ENCODE measurements around the gene ECI1.
A peak's percentile ranks its signal among the peaks of the same experiment; 100 is the strongest.

ECI1 gene, protein sequence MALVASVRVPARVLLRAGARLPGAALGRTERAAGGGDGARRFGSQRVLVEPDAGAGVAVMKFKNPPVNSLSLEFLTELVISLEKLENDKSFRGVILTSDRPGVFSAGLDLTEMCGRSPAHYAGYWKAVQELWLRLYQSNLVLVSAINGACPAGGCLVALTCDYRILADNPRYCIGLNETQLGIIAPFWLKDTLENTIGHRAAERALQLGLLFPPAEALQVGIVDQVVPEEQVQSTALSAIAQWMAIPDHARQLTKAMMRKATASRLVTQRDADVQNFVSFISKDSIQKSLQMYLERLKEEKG

GRCh38 chr16:2251296-2252111 lies at the start of gene ECI1:
TSS of gene ECI1 (minus strand) at chr16:2251587. CDS start at chr16:2251566, 21 bp downstream.
- peak within 1 kb of the TSS; percentile 56 for H3K4me3 ChIP-seq (ENCODE audit: control insufficient read depth, low read depth, low read length)
- peak; percentile 76 for DNase-seq (ENCODE audit: low read depth)
- TF ChIP-seq CTCF (IDR thresholded peaks at IDR 0.05; ENCODE audit: control insufficient read depth, insufficient read depth, low read depth, low read length, missing control alignments): peak; percentile 68

DNA sequence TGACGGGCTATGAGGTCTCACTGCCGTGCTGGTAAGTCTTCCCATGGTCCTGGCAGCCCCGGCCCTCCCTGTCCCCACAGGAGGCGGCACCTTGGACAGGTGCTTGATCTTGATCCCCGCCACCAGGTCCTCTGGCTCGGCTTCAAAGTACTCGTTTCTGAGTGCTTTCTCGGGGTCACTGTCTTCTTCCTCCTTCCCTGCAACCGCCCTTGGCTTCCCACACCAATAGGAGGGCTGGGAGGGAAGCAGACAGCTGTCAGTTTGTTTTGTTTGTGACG lies 48.5 kb upstream of the ECI1 start:
- DNase-seq (ENCODE audit: low read depth): no peak
- no peak for TF ChIP-seq CTCF (IDR thresholded peaks at IDR 0.05; ENCODE audit: control insufficient read depth, insufficient read depth, low read depth, low read length, missing control alignments)
- no peak overlapping the region for H3K4me3 ChIP-seq (ENCODE audit: control insufficient read depth, low read depth, low read length)

GRCh38 chr16:2299121-2299914 lies 47.9 kb upstream of the ECI1 start:
- TF ChIP-seq CTCF (IDR thresholded peaks at IDR 0.05; ENCODE audit: control insufficient read depth, insufficient read depth, low read depth, low read length, missing control alignments): no peak
- DNase-seq (ENCODE audit: low read depth): no peak
- no peak overlapping the region for H3K4me3 ChIP-seq (ENCODE audit: control insufficient read depth, low read depth, low read length)

GRCh38 chr16:2298621-2299020 lies 47.2 kb upstream of the ECI1 start:
- no peak for TF ChIP-seq CTCF (IDR thresholded peaks at IDR 0.05; ENCODE audit: control insufficient read depth, insufficient read depth, low read depth, low read length, missing control alignments)
- H3K4me3 ChIP-seq (ENCODE audit: control insufficient read depth, low read depth, low read length): no peak overlapping the region
- DNase-seq (ENCODE audit: low read depth): no peak

DNA sequence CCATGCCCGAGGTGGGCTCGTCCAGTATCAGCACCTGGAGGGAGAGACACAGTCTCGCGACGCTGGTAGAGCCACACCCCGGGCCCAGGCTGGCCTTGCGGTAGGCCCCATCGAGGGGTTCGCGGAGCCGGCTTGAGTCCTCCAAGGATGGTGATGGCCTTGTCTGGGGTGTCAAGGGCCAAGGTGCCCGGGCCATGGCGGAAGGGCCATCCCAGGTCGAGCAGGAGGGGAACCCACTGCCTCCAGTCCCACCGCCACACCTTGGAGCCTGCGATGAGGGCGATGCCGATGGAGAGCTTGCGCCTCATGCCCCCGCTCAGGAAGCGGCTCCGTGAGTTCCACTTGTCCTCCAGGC lies 46.1 kb upstream of the ECI1 start:
- no peak overlapping the region for H3K4me3 ChIP-seq (ENCODE audit: control insufficient read depth, low read depth, low read length)
- no peak for TF ChIP-seq CTCF (IDR thresholded peaks at IDR 0.05; ENCODE audit: control insufficient read depth, insufficient read depth, low read depth, low read length, missing control alignments)
- DNase-seq (ENCODE audit: low read depth): no peak

GRCh38 chr16:2296661-2297505 lies 45.5 kb upstream of the ECI1 start:
- DNase-seq (ENCODE audit: low read depth): no peak
- no peak overlapping the region for H3K4me3 ChIP-seq (ENCODE audit: control insufficient read depth, low read depth, low read length)
- peak; percentile 53 for TF ChIP-seq CTCF (IDR thresholded peaks at IDR 0.05; ENCODE audit: control insufficient read depth, insufficient read depth, low read depth, low read length, missing control alignments)
